Neural progenitor cell (in vitro differentiated cells): ENCODE measurements around the gene LYZL6. TPM values are rescaled to one million over a fixed set of nuclear protein-coding genes. Genes with fewer than 3 reads are reported as not detected.

Source experiments
- DNase-seq: peaks from one replicate; pipeline ENCODE4 v3.0.0-alpha.2; 2016; ENCODE audit warnings: low spot score
- H2AFZ ChIP-seq: fragments of 200-600 bp; sonication (generic); replicated peaks from 2 replicates; pipeline ENCODE4 v1.6.1; 2016; ENCODE audit warnings: antibody characterized with exemption
- H3F3A ChIP-seq: fragments of 200-600 bp; sonication (generic); 2 replicates; pipeline ENCODE4 v1.6.1; 2016; ENCODE audit warnings: antibody characterized with exemption, low read depth
- H3K27ac ChIP-seq: fragments of 200-600 bp; sonication (generic); 2 replicates; pipeline ENCODE4 v1.5.1; 2016; ENCODE audit warnings: mild to moderate bottlenecking
- H3K27me3 ChIP-seq: fragments of 200-600 bp; sonication (generic); 2 replicates; pipeline ENCODE4 v1.6.1; 2016; ENCODE audit warnings: mild to moderate bottlenecking, moderate library complexity
- H3K36me3 ChIP-seq: fragments of 200-600 bp; sonication (generic); 2 replicates; pipeline ENCODE4 v1.5.1; 2016
- H3K4me1 ChIP-seq: fragments of 200-600 bp; sonication (generic); 2 replicates; pipeline ENCODE4 v1.6.1; 2016; ENCODE audit warnings: mixed run types
- H3K4me2 ChIP-seq: fragments of 200-600 bp; sonication (generic); 2 replicates; pipeline ENCODE4 v1.6.1; 2016
- H3K4me3 ChIP-seq: fragments of 200-600 bp; sonication (generic); 2 replicates; pipeline ENCODE4 v1.5.1; 2016
- H3K79me2 ChIP-seq: fragments of 200-600 bp; sonication (generic); 2 replicates; pipeline ENCODE4 v1.6.1; 2016; ENCODE audit warnings: low read depth
- H3K9ac ChIP-seq: fragments of 200-600 bp; sonication (generic); 2 replicates; pipeline ENCODE4 v1.6.1; 2016
- H3K9me3 ChIP-seq: fragments of 200-600 bp; sonication (generic); 2 replicates; pipeline ENCODE4 v1.5.1; 2016; ENCODE audit warnings: low read depth
- H4K20me1 ChIP-seq: fragments of 200-600 bp; sonication (generic); 2 replicates; pipeline ENCODE4 v1.6.1; 2016; ENCODE audit warnings: low read depth
- H3K27ac Mint-ChIP-seq: 3 replicates; pipeline ENCODE4 v1.8.0; 2021; ENCODE audit warnings: mixed read lengths
- H3K27me3 Mint-ChIP-seq: 2 replicates; pipeline ENCODE4 v1.8.0; 2022; ENCODE audit warnings: low read depth, mild to moderate bottlenecking, inconsistent platforms, moderate library complexity, mixed read lengths; ENCODE audit not compliant: insufficient read depth
- H3K36me3 Mint-ChIP-seq: 3 replicates; pipeline ENCODE4 v1.8.0; 2021; ENCODE audit warnings: mixed read lengths
- H3K4me1 Mint-ChIP-seq: 3 replicates; pipeline ENCODE4 v1.8.0; 2021; ENCODE audit warnings: mixed read lengths
- H3K4me3 Mint-ChIP-seq: 3 replicates; pipeline ENCODE4 v1.8.0; 2021; ENCODE audit warnings: mild to moderate bottlenecking, moderate library complexity, mixed read lengths
- H3K9me3 Mint-ChIP-seq: 3 replicates; pipeline ENCODE4 v1.8.0; 2020; ENCODE audit warnings: mixed read lengths
- CTCF ChIP-seq: fragments of 200-600 bp; sonication (generic); IDR thresholded peaks from 2 replicates; pipeline ENCODE4 v1.5.1; 2017; ENCODE audit warnings: antibody characterized with exemption, mild to moderate bottlenecking
- EZH2 ChIP-seq: fragments of 200-600 bp; sonication (generic); IDR thresholded peaks from 2 replicates; pipeline ENCODE4 v1.6.1; 2017; ENCODE audit warnings: antibody characterized with exemption, mild to moderate bottlenecking, moderate library complexity
- EZH2phosphoT487 ChIP-seq: fragments of 200-600 bp; sonication (generic); IDR thresholded peaks from 2 replicates; pipeline ENCODE4 v1.6.1; 2017; ENCODE audit warnings: antibody characterized with exemption
- total RNA-seq: library from RNA; depleted of rRNA; stranded (reverse); fragments of >200 nt; gene quantifications from 2 replicates; pipeline ENCODE4 v1.2.3, GENCODE V29; 2015; ENCODE audit warnings: low replicate concordance

LYZL6 gene
- total RNA-seq, 1 donor from 2014 or later = not detected

GRCh38 chr17:35914354-35914753, 29.2 kb downstream of the LYZL6 start:
- Histone ChIP-seq H3K27ac (no peak overlapping the region), H3K4me2 (no peak overlapping the region), H3K9me3 (no peaks in the 10 kb centered on the region), H3K36me3 (no peaks in the 10 kb centered on the region), H3K27me3 (no peaks in the 10 kb centered on the region), H3K4me3 (no peak overlapping the region), H2AFZ (no peak overlapping the region), H3F3A (no peaks in the 10 kb centered on the region), H3K4me1 (no peaks in the 10 kb centered on the region), H3K79me2 (no peaks in the 10 kb centered on the region), H3K9ac (no peak overlapping the region), H4K20me1 (no peaks in the 10 kb centered on the region)
- H3K27ac Mint-ChIP-seq = no peak overlapping the region
- TF ChIP-seq EZH2 (no peak), EZH2phosphoT487 (no peak), CTCF (no peak)
- no peak for DNase-seq
- peaks cover 11% of the 10 kb centered on the region for H3K4me1 Mint-ChIP-seq
- peaks cover 7% of the 10 kb centered on the region for H3K27me3 Mint-ChIP-seq
- peaks cover 29% of the 10 kb centered on the region for H3K9me3 Mint-ChIP-seq
- no peak overlapping the region for H3K4me3 Mint-ChIP-seq
- peaks cover 5% of the 10 kb centered on the region for H3K36me3 Mint-ChIP-seq

GRCh38 chr17:35913609-35914008, 29.9 kb downstream of the LYZL6 start:
- DNase-seq = no peak

GRCh38 chr17:35912942-35913341, 30.6 kb downstream of the LYZL6 start:
- Histone ChIP-seq H3K9me3 (no peaks in the 10 kb centered on the region), H3K27me3 (no peaks in the 10 kb centered on the region), H4K20me1 (no peaks in the 10 kb centered on the region), H2AFZ (no peak overlapping the region), H3K9ac (no peak overlapping the region), H3K4me3 (no peak overlapping the region), H3K36me3 (no peaks in the 10 kb centered on the region), H3K4me1 (no peaks in the 10 kb centered on the region), H3F3A (no peaks in the 10 kb centered on the region), H3K27ac (no peak overlapping the region), H3K79me2 (no peaks in the 10 kb centered on the region), H3K4me2 (no peak overlapping the region)
- peaks cover 11% of the 10 kb centered on the region for H3K4me1 Mint-ChIP-seq
- no peak overlapping the region for H3K4me3 Mint-ChIP-seq
- no peak for DNase-seq
- no peak for TF ChIP-seq EZH2phosphoT487
- no peak for TF ChIP-seq CTCF
- TF ChIP-seq EZH2 = no peak
- peaks cover 2% of the 10 kb centered on the region for H3K36me3 Mint-ChIP-seq
- H3K9me3 Mint-ChIP-seq = peaks cover 23% of the 10 kb centered on the region
- H3K27me3 Mint-ChIP-seq = peaks cover 7% of the 10 kb centered on the region
- H3K27ac Mint-ChIP-seq = no peak overlapping the region

More at GRCh38 chr17:35913609-35914008, 29.9 kb downstream of the LYZL6 start:
- H3K4me1 ChIP-seq = no peaks in the 10 kb centered on the region
- no peak overlapping the region for H3K9ac ChIP-seq
- no peak overlapping the region for H3K27ac ChIP-seq
- peaks cover 7% of the 10 kb centered on the region for H3K27me3 Mint-ChIP-seq
- no peaks in the 10 kb centered on the region for H3K9me3 ChIP-seq
- H2AFZ ChIP-seq = no peak overlapping the region
- H3K4me3 Mint-ChIP-seq = no peak overlapping the region
- no peak overlapping the region for H3K4me3 ChIP-seq
- peaks cover 5% of the 10 kb centered on the region for H3K36me3 Mint-ChIP-seq
- no peak overlapping the region for H3K4me2 ChIP-seq
- H3K9me3 Mint-ChIP-seq = peaks cover 29% of the 10 kb centered on the region
- H3K79me2 ChIP-seq = no peaks in the 10 kb centered on the region
- no peak overlapping the region for H3K27ac Mint-ChIP-seq
- no peaks in the 10 kb centered on the region for H3K27me3 ChIP-seq
- no peaks in the 10 kb centered on the region for H3F3A ChIP-seq
- no peaks in the 10 kb centered on the region for H4K20me1 ChIP-seq
- no peak for TF ChIP-seq EZH2phosphoT487
- no peak for TF ChIP-seq EZH2
- TF ChIP-seq CTCF = no peak
- no peaks in the 10 kb centered on the region for H3K36me3 ChIP-seq
- peaks cover 11% of the 10 kb centered on the region for H3K4me1 Mint-ChIP-seq
